Body of pancreas (tissue), 4 donors: ENCODE data around the gene MAP3K7CL. TPM values are rescaled to one million over a fixed set of nuclear protein-coding genes. Genes with fewer than 3 reads are reported as not detected.

ENCODE experiments used
- ATAC-seq: fragments of 150-250 bp; one replicate; pipeline ENCODE4 v1.9.1; 2016
- DNase-seq, 4 donors: peaks; one replicate each; pipeline ENCODE4 v3.0.0-alpha.2; 2019
- H3K27ac ChIP-seq, 4 donors: fragments of 200-600 bp; sonication (generic); 1 replicate in 3 of 4; 2 replicates in 1 of 4; pipeline versions ENCODE4 v1.5.1 to v1.6.1; 2016 to 2019; ENCODE audit warnings: mild to moderate bottlenecking in 1 of 4, mixed read lengths in 1 of 4, moderate library complexity in 1 of 4
- H3K27me3 ChIP-seq, 2 donors: fragments of 200-600 bp; sonication (generic); one replicate each; pipeline ENCODE4 v1.6.0; 2016; ENCODE audit warnings: mild to moderate bottlenecking in 1 of 2
- H3K36me3 ChIP-seq, 2 donors: fragments of 200-600 bp; sonication (generic); replicated peaks in 1 of 2; 2 replicates each; pipeline ENCODE4 v1.5.1; 2016; ENCODE audit warnings: low read depth in 2 of 2; ENCODE audit not compliant: insufficient read depth in 1 of 2
- H3K4me1 ChIP-seq: fragments of 200-600 bp; sonication (generic); one replicate; pipeline ENCODE4 v1.6.0; 2016
- H3K4me3 ChIP-seq, 2 donors: fragments of 200-600 bp; sonication (generic); 1 replicate in 1 of 2; 2 replicates in 1 of 2; pipeline ENCODE4 v1.5.1; 2016 to 2019
- H3K9me3 ChIP-seq, 3 donors: fragments of 200-600 bp; sonication (generic); 1 replicate in 2 of 3; 2 replicates in 1 of 3; pipeline ENCODE4 v1.5.1; 2016
- CTCF ChIP-seq, 7 experiments: fragments of 450-650 bp in 4 of 7; fragments of 200-600 bp in 3 of 7; sonication (generic) in 3 of 7; IDR thresholded peaks; one replicate each; pipeline ENCODE4 v1.5.1; 2016 to 2019; ENCODE audit warnings: antibody characterized with exemption in 7 of 7
- POLR2A ChIP-seq, 3 donors: fragments of 450-650 bp; IDR thresholded peaks; one replicate each; pipeline ENCODE4 v1.6.1; 2016; ENCODE audit warnings: antibody characterized with exemption in 3 of 3, mild to moderate bottlenecking in 2 of 3
- WGBS, 2 donors: methylation state at CpG; one replicate each; pipeline ENCODE4 v1.1.5; 2017; 5-methylcytosine and 5-hydroxymethylcytosine counted together
- intact Hi-C: fragments of 100-400 bp; cut with DNase I; formaldehyde crosslinking; loops from one replicate; pipeline ENCODE4 v1.15.1; 2023
- small RNA-seq: library from RNA; depleted of rRNA; stranded (forward); fragments of <200 nt; gene quantifications from one replicate; pipeline ENCODE3, GENCODE V24; 2016
- total RNA-seq, 2 donors: library from RNA; depleted of rRNA; stranded (reverse); fragments of >200 nt; gene quantifications; one replicate each; pipeline ENCODE4 v1.1.0, GENCODE V29; 2016

Gene MAP3K7CL
- total RNA-seq, 2 donors from 2014 or later = 5.2 to 12.5 TPM

GRCh38 chr21:29218749-29219148 lies 88.3 kb downstream of the MAP3K7CL start:
- H3K27ac ChIP-seq = peak overlapping the region; percentile 73 to 82 (median 79)
- H3K27me3 ChIP-seq = no peaks in the 10 kb centered on the region
- no peak overlapping the region for H3K4me3 ChIP-seq
- WGBS, 2 donors = 7 to 12% methylated on average over 1 of the region's 1 CpG
- H3K9me3 ChIP-seq = no peaks in the 10 kb centered on the region
- DNase-seq = peak in 3 of 4 donors; percentile 33 to 49 (median 45)
- peaks cover 45% of the 10 kb centered on the region for H3K4me1 ChIP-seq
- intact Hi-C loops = no loop called here
- no peaks in the 10 kb centered on the region for H3K36me3 ChIP-seq
- TF ChIP-seq CTCF (IDR thresholded peaks at IDR 0.05) (no peak), POLR2A (IDR thresholded peaks at IDR 0.05) (no peak)
- peak; percentile 71 for ATAC-seq

DNA sequence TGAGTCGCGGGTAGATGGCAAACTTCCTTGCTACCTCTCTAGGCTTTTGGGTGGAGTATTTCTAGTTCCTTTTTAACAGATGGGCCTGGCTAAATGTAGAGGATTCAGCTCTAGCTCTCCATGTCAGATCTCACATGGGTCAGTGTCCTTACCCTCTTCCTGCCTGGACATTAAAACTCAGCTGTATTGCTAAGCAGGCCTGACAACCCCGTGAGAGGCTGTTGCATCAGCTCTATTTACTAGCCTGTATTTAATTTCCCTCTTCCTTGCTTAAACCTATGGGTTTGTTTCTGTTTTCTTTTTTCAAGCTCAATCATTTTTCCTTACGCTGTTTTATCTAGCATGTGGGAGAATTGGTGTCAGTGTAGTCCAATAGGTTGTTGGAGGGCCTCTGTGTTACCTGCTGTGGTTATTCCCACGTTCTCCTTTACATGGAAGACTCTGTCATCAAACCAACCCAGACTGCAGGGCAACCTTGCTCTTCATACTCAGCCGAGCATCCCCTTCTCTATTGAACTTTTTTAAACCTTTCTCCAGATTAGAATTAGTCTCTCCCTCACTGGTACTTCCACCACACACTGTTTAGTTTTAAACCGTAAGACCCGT lies 88.8 kb downstream of the MAP3K7CL start:
- peak in 1 of 7 experiments; percentile 4 for TF ChIP-seq CTCF (IDR thresholded peaks at IDR 0.05)
- TF ChIP-seq POLR2A (IDR thresholded peaks at IDR 0.05) = no peak
- ATAC-seq = peak; percentile 87
- Histone ChIP-seq H3K4me3 (no peak overlapping the region), H3K27ac (peak overlapping the region; percentile 73 to 82 (median 79)), H3K4me1 (peaks cover 45% of the 10 kb centered on the region), H3K27me3 (no peaks in the 10 kb centered on the region), H3K9me3 (no peaks in the 10 kb centered on the region), H3K36me3 (no peaks in the 10 kb centered on the region)
- DNase-seq = peak; percentile 59 to 80 (median 70)
- intact Hi-C loops = no loop called here
- 36% methylated on average over 8 of the region's 8 CpGs for WGBS, 2 donors

DNA sequence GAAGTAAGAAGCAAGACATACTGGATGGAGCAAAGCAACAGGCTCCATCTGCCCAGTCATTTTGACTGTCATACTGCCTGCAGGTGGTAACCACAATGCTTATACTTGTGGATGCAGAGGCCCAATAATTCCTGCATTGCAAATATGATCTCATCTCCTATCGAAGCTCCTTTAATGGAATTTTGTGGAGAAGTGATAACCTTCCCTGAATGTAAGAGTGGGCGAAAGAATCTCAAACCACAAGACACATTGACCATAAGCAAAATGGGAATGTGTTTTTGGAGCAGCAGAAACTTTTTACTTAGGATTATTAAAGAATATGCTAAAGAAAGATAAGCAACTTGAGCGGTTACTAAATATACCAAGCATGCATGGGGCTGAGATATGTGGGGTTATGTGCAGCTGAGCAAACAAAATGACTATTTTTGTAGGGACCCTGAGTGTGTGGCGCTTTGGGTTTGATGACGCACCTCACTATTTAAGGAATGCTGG lies 90.9 kb downstream of the MAP3K7CL start:
- intact Hi-C loops = no loop called here
- DNase-seq (peak in 3 of 4 donors; percentile 34 to 52 (median 49)), ATAC-seq (no peak)
- Histone ChIP-seq H3K4me3 (no peak overlapping the region), H3K9me3 (no peaks in the 10 kb centered on the region), H3K36me3 (no peaks in the 10 kb centered on the region), H3K27ac (peak overlapping the region in 3 of 4 donors; percentile 55 to 79 (median 79)), H3K27me3 (no peaks in the 10 kb centered on the region), H3K4me1 (peaks cover 34% of the 10 kb centered on the region)
- TF ChIP-seq POLR2A (IDR thresholded peaks at IDR 0.05) (no peak), CTCF (IDR thresholded peaks at IDR 0.05) (no peak)
- WGBS, 2 donors = 44 to 45% methylated on average over 5 of the region's 5 CpGs

- Histone ChIP-seq H3K27ac (no peak overlapping the region), H3K27me3 (no peaks in the 10 kb centered on the region), H3K4me3 (no peak overlapping the region), H3K9me3 (no peaks in the 10 kb centered on the region), H3K36me3 (no peaks in the 10 kb centered on the region), H3K4me1 (peaks cover 23% of the 10 kb centered on the region)
- TF ChIP-seq CTCF (IDR thresholded peaks at IDR 0.05) (no peak), POLR2A (IDR thresholded peaks at IDR 0.05) (no peak)
- WGBS, 2 donors = 93% methylated on average over 5 of the region's 5 CpGs
- ATAC-seq (no peak), DNase-seq (no peak)
- intact Hi-C loops = no loop called here
These were observed 93.6 kb downstream of the MAP3K7CL start for GRCh38 chr21:29224006-29224405.

Small RNA genes lying within 50 kb of the gene (small RNA-seq; reads per million reads assigned to genes)
- not detected for gene RF00012
- not detected for gene RF00019

Other genes starting within 250 kb of the MAP3K7CL start
- 10 to 100 TPM; 15.2 to 20.0 TPM for gene LTN1, start 137.8 kb upstream of the MAP3K7CL start, total RNA-seq
- 10 to 100 TPM in 1 of 2 donors, 1 to 10 TPM in 1; 4.3 to 13.5 TPM for gene RWDD2B, start 111.3 kb upstream of the MAP3K7CL start, total RNA-seq
- 10 to 100 TPM; 17.5 to 24.1 TPM for gene USP16, start 106.0 kb upstream of the MAP3K7CL start, total RNA-seq
- gene CCT8, start 57.0 kb upstream of the MAP3K7CL start, total RNA-seq = 10 to 100 TPM; 46.1 to 73.4 TPM
- gene BACH1, start 168.3 kb downstream of the MAP3K7CL start, total RNA-seq = 10 to 100 TPM; 28.5 to 29.7 TPM